CD4-positive, alpha-beta T cell treated with Interleukin-17A for 1 hour (primary cell): ENCODE measurements around the gene PRPH2.
"Not testable (repeated sequence)": the region's sequence is repeated elsewhere in the genome, so short reads cannot be mapped to it uniquely, and the experiment has no call there.

Experiments
- DNase-seq: peaks from one replicate; pipeline ENCODE4 v3.0.0-alpha.2; 2020

The PRPH2 gene

GRCh38 chr6:42696526-42697267 is 25.7 kb downstream of the PRPH2 start:
- DNase-seq, result no peak

- DNase-seq, result no peak
Observed at GRCh38 chr6:42694586-42694985, 27.8 kb downstream of the PRPH2 start.

- DNase-seq, result peak; percentile 17
Observed at GRCh38 chr6:42693725-42694323, 28.6 kb downstream of the PRPH2 start.

GRCh38 chr6:42692137-42692911 is 30.1 kb downstream of the PRPH2 start:
- DNase-seq, result no peak

GRCh38 chr6:42690872-42691271 is 31.5 kb downstream of the PRPH2 start:
- no peak for DNase-seq

GRCh38 chr6:42690151-42690702 is 32.2 kb downstream of the PRPH2 start:
- no peak for DNase-seq

GRCh38 chr6:42689371-42689770 is 33.0 kb downstream of the PRPH2 start:
- DNase-seq, result no peak

- no peak for DNase-seq
Observed at GRCh38 chr6:42688281-42688680, 34.1 kb downstream of the PRPH2 start.

- DNase-seq, result no peak
Observed at GRCh38 chr6:42679358-42679757, 43.0 kb downstream of the PRPH2 start.

- DNase-seq, result no peak
Observed at GRCh38 chr6:42674780-42675179, 47.6 kb downstream of the PRPH2 start.

GRCh38 chr6:42674368-42674767 is 48.0 kb downstream of the PRPH2 start:
- not testable (repeated sequence) for DNase-seq

- no peak for DNase-seq
Observed at GRCh38 chr6:42664718-42665117, 57.7 kb downstream of the PRPH2 start.

GRCh38 chr6:42661540-42662153 is 60.8 kb downstream of the PRPH2 start:
- DNase-seq, result peak; percentile 89

- DNase-seq, result no peak
Observed at GRCh38 chr6:42659806-42660205, 62.6 kb downstream of the PRPH2 start.

- DNase-seq, result no peak
Observed at GRCh38 chr6:42653851-42654250, 68.5 kb downstream of the PRPH2 start.

GRCh38 chr6:42652024-42652746 is 70.2 kb downstream of the PRPH2 start:
- DNase-seq, result no peak
